Gastroesophageal sphincter (tissue), 3 donors: Measurements from ENCODE around the gene UPK1B.

ENCODE experiments used
- POLR2A ChIP-seq, 2 donors: fragments of 450-650 bp; IDR thresholded peaks; one replicate each; pipeline ENCODE4 v1.6.1; 2017; ENCODE audit warnings: antibody characterized with exemption in 2 of 2, mild to moderate bottlenecking in 2 of 2, moderate library complexity in 1 of 2
- POLR2AphosphoS5 ChIP-seq: sonication (generic); formaldehyde crosslinking; IDR thresholded peaks from one replicate; pipeline ENCODE4 v1.6.1; 2017; ENCODE audit warnings: antibody characterized with exemption
- TF ChIP-seq, protein P1 (sequence below), 4 experiments: fragments of 200-600 bp in 2 of 4; fragments of 450-650 bp in 2 of 4; sonication (generic) in 1 of 4; IDR thresholded peaks; one replicate each; pipeline ENCODE4 v1.5.1; 2017 to 2019; ENCODE audit warnings: antibody characterized with exemption in 4 of 4, mild to moderate bottlenecking in 2 of 4, moderate library complexity in 2 of 4

DNA sequence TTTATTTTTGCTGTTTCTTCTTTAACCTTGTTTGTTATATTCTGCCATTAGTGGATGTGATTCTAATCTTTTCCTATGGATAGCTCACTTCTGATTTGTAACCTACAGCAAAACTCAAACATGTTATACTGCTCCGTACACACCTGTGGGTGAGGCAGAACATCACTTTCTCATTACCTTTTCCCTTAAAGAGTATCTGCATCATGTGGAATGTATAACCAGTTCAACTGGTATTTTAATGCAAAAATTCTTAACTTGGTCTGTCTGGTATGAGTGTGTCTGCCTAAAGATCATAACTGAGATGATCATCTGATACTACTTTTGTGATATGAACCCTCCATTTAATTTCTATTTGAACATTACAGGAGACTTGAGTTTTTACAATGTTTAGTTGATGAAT, 13.0 kb upstream of the UPK1B start:
- TF ChIP-seq, protein P1, sequence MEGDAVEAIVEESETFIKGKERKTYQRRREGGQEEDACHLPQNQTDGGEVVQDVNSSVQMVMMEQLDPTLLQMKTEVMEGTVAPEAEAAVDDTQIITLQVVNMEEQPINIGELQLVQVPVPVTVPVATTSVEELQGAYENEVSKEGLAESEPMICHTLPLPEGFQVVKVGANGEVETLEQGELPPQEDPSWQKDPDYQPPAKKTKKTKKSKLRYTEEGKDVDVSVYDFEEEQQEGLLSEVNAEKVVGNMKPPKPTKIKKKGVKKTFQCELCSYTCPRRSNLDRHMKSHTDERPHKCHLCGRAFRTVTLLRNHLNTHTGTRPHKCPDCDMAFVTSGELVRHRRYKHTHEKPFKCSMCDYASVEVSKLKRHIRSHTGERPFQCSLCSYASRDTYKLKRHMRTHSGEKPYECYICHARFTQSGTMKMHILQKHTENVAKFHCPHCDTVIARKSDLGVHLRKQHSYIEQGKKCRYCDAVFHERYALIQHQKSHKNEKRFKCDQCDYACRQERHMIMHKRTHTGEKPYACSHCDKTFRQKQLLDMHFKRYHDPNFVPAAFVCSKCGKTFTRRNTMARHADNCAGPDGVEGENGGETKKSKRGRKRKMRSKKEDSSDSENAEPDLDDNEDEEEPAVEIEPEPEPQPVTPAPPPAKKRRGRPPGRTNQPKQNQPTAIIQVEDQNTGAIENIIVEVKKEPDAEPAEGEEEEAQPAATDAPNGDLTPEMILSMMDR (IDR thresholded peaks at IDR 0.05): no peak
- TF ChIP-seq POLR2AphosphoS5 (no peak), POLR2A (IDR thresholded peaks at IDR 0.05) (no peak)
